A673 (cell line): ENCODE measurements around the gene CCDC88B.

Experiments
- CTCF ChIP-seq: fragments of 300-800, 200-600 bp; sonication (generic); conservative IDR thresholded peaks from 2 replicates; pipeline ENCODE4 v1.5.1; 2017; ENCODE audit warnings: low read depth, mild to moderate bottlenecking, antibody characterized with exemption, low read length, moderate library complexity, mixed read lengths
- EZH2 ChIP-seq: fragments of 200-600 bp; sonication (generic); IDR thresholded peaks from 2 replicates; pipeline ENCODE4 v1.6.1; 2017; ENCODE audit warnings: borderline replicate concordance, low read depth, mild to moderate bottlenecking, mixed read lengths, antibody characterized with exemption, low read length; ENCODE audit not compliant: poor library complexity, severe bottlenecking

GRCh38 chr11:64403106-64403505 lies 63.1 kb downstream of the CCDC88B start:
- TF ChIP-seq CTCF, result no peak
- TF ChIP-seq EZH2, result no peak
